Right renal pelvis (tissue), 4 donors: ENCODE results near the gene SLC23A2. TPM values are rescaled to one million over a fixed set of nuclear protein-coding genes. Genes with fewer than 3 reads are reported as not detected.
"Not testable (repeated sequence)": the region's sequence is repeated elsewhere in the genome, so short reads cannot be mapped to it uniquely, and the experiment has no call there.

Source experiments
- DNase-seq, 4 donors: peaks; one replicate each; pipeline ENCODE4 v3.0.0-alpha.2; 2013; ENCODE audit warnings: low read depth in 4 of 4, low spot score in 3 of 4, missing footprints in 1 of 4
- polyA plus RNA-seq, 4 donors: library from polyadenylated mRNA; unstranded; fragments of 120-200 nt; gene quantifications; one replicate each; pipeline ENCODE4 v1.2.1, GENCODE V29; 2013; ENCODE audit not compliant: insufficient read length in 4 of 4

Gene SLC23A2
- polyA plus RNA-seq, 4 donors, result 20.9 to 24.0 (median 23.5) TPM

GRCh38 chr20:4883546-4883945 is 117.8 kb downstream of the SLC23A2 start:
- peak in 1 of 4 donors; percentile 8 for DNase-seq

GRCh38 chr20:4883051-4883450 is 118.3 kb downstream of the SLC23A2 start:
- DNase-seq, result no peak

- no peak for DNase-seq
Measured at GRCh38 chr20:4881006-4881730, 120.1 kb downstream of the SLC23A2 start.

GRCh38 chr20:4880051-4880450 is 121.3 kb downstream of the SLC23A2 start:
- no peak for DNase-seq

- DNase-seq, result not testable (repeated sequence)
Measured at GRCh38 chr20:4878099-4878498, 123.2 kb downstream of the SLC23A2 start.

GRCh38 chr20:4876731-4877130 is 124.6 kb downstream of the SLC23A2 start:
- no peak for DNase-seq

- no peak for DNase-seq
Measured at GRCh38 chr20:4876301-4876700, 125.0 kb downstream of the SLC23A2 start.

GRCh38 chr20:4875578-4876067 is 125.7 kb downstream of the SLC23A2 start:
- peak; percentile 15 to 48 (median 33) for DNase-seq

GRCh38 chr20:4873396-4873795 is 127.9 kb downstream of the SLC23A2 start:
- no peak for DNase-seq

- DNase-seq, result no peak
Measured at GRCh38 chr20:4871486-4871885, 129.8 kb downstream of the SLC23A2 start.

GRCh38 chr20:4870906-4871305 is 130.4 kb downstream of the SLC23A2 start:
- no peak for DNase-seq

GRCh38 chr20:4869290-4870193 is 131.8 kb downstream of the SLC23A2 start:
- no peak for DNase-seq

- no peak for DNase-seq
Measured at GRCh38 chr20:4867051-4867450, 134.3 kb downstream of the SLC23A2 start.

- DNase-seq, result no peak
Measured at GRCh38 chr20:4866429-4866828, 134.9 kb downstream of the SLC23A2 start.

GRCh38 chr20:4864311-4864752 is 137.0 kb downstream of the SLC23A2 start:
- peak in 1 of 4 donors; percentile 8 for DNase-seq

GRCh38 chr20:4862661-4863060 is 138.6 kb downstream of the SLC23A2 start:
- DNase-seq, result no peak

GRCh38 chr20:4861961-4862360 is 139.3 kb downstream of the SLC23A2 start:
- DNase-seq, result no peak

GRCh38 chr20:4858000-4858399 is 143.3 kb downstream of the SLC23A2 start:
- DNase-seq, result no peak

GRCh38 chr20:4856022-4856755 is 145.1 kb downstream of the SLC23A2 start:
- DNase-seq, result no peak

- DNase-seq, result no peak
Measured at GRCh38 chr20:4855555-4855954, 145.8 kb downstream of the SLC23A2 start.

GRCh38 chr20:4855097-4855496 is 146.2 kb downstream of the SLC23A2 start:
- DNase-seq, result no peak
